ENCODE results near the gene ZCWPW1. TPM values are rescaled to one million over a fixed set of nuclear protein-coding genes. Genes with fewer than 3 reads are reported as not detected.

Gene ZCWPW1
- total and polyA plus RNA-seq, 4 donors = 5.1 to 12.2 (median 6.4) TPM

GRCh38 chr7:100438172-100438571 is 9.7 kb upstream of the ZCWPW1 start:
- no peak overlapping the region for H3K27ac ChIP-seq (ENCODE audit: low read depth in 1 of 2, low read length in 1 of 2)
- no peak overlapping the region for H3K9ac ChIP-seq (ENCODE audit: insufficient read depth in 1 of 2, low read length in 2 of 2)
- peaks cover 0 to 13% (median 8%) of the 10 kb centered on the region in 5 donors for H3K4me1 ChIP-seq (ENCODE audit: control insufficient read depth in 5 of 5, insufficient read depth in 5 of 5, low read length in 5 of 5)
- 47 to 60% methylated on average over 2 of the region's 2 CpGs for WGBS, 2 donors
- no peak for TF ChIP-seq CTCF (IDR thresholded peaks at IDR 0.05; ENCODE audit: control extremely low read depth, extremely low read depth)
- no peaks in the 10 kb centered on the region for H3K27me3 ChIP-seq (ENCODE audit: control insufficient read depth in 3 of 3, insufficient read depth in 3 of 3, low read length in 2 of 3)
- H3K36me3 ChIP-seq (ENCODE audit: control insufficient read depth in 4 of 4, insufficient read depth in 4 of 4, low read length in 4 of 4) = peaks cover 4 to 17% (median 12%) of the 10 kb centered on the region in 4 donors
- no peaks in the 10 kb centered on the region for H3K9me3 ChIP-seq (ENCODE audit: control insufficient read depth in 4 of 4, insufficient read depth in 3 of 4, low read length in 3 of 4)
- H3K4me3 ChIP-seq = no peak overlapping the region
- ATAC-seq (ENCODE audit: insufficient read depth, low FRiP score) (no peak), DNase-seq (no peak)

GRCh38 chr7:100437150-100438100 is 8.9 kb upstream of the ZCWPW1 start:
- H3K9ac ChIP-seq (ENCODE audit: insufficient read depth in 1 of 2, low read length in 2 of 2) = peak overlapping the region in 1 of 2 donors; percentile 26

GRCh38 chr7:100435401-100436304 is 7.2 kb upstream of the ZCWPW1 start:
- Histone ChIP-seq H3K4me3 (peak overlapping the region; percentile 78), H3K4me1 (ENCODE audit: control insufficient read depth in 5 of 5, insufficient read depth in 5 of 5, low read length in 5 of 5) (peaks cover 4 to 25% (median 14%) of the 10 kb centered on the region in 5 donors), H3K36me3 (ENCODE audit: control insufficient read depth in 4 of 4, insufficient read depth in 4 of 4, low read length in 4 of 4) (peaks cover 4 to 28% (median 18%) of the 10 kb centered on the region in 4 donors), H3K27ac (ENCODE audit: low read depth in 1 of 2, low read length in 1 of 2) (peak overlapping the region; percentile 94 to 96), H3K9me3 (ENCODE audit: control insufficient read depth in 4 of 4, insufficient read depth in 3 of 4, low read length in 3 of 4) (no peaks in the 10 kb centered on the region), H3K27me3 (ENCODE audit: control insufficient read depth in 3 of 3, insufficient read depth in 3 of 3, low read length in 2 of 3) (no peaks in the 10 kb centered on the region), H3K9ac (ENCODE audit: insufficient read depth in 1 of 2, low read length in 2 of 2) (peak overlapping the region in 1 of 2 donors; percentile 49)
- TF ChIP-seq CTCF (IDR thresholded peaks at IDR 0.05; ENCODE audit: control extremely low read depth, extremely low read depth) = no peak
- peak; percentile 13 for ATAC-seq (ENCODE audit: insufficient read depth, low FRiP score)
- peak; percentile 32 to 34 (median 34) for DNase-seq
- 1 to 2% methylated on average over 51 to 81 of the region's 81 CpGs for WGBS, 2 donors

More at GRCh38 chr7:100437150-100438100, 8.9 kb upstream of the ZCWPW1 start:
- H3K4me3 ChIP-seq = no peak overlapping the region
- DNase-seq = no peak
- no peak for TF ChIP-seq CTCF (IDR thresholded peaks at IDR 0.05; ENCODE audit: control extremely low read depth, extremely low read depth)
- H3K4me1 ChIP-seq (ENCODE audit: control insufficient read depth in 5 of 5, insufficient read depth in 5 of 5, low read length in 5 of 5) = peaks cover 0 to 13% (median 6%) of the 10 kb centered on the region in 5 donors
- no peaks in the 10 kb centered on the region for H3K27me3 ChIP-seq (ENCODE audit: control insufficient read depth in 3 of 3, insufficient read depth in 3 of 3, low read length in 2 of 3)
- no peaks in the 10 kb centered on the region for H3K9me3 ChIP-seq (ENCODE audit: control insufficient read depth in 4 of 4, insufficient read depth in 3 of 4, low read length in 3 of 4)
- H3K27ac ChIP-seq (ENCODE audit: low read depth in 1 of 2, low read length in 1 of 2) = no peak overlapping the region
- ATAC-seq (ENCODE audit: insufficient read depth, low FRiP score) = no peak
- H3K36me3 ChIP-seq (ENCODE audit: control insufficient read depth in 4 of 4, insufficient read depth in 4 of 4, low read length in 4 of 4) = peaks cover 4 to 21% (median 18%) of the 10 kb centered on the region in 4 donors
- WGBS, 2 donors = 91 to 94% methylated on average over 28 of the region's 28 CpGs

All from lung (tissue), 12 donors.